ENCODE measurements around the gene ALG10.
"Not testable (repeated sequence)": the region's sequence is repeated elsewhere in the genome, so short reads cannot be mapped to it uniquely, and the experiment has no call there.

ALG10 gene

DNA sequence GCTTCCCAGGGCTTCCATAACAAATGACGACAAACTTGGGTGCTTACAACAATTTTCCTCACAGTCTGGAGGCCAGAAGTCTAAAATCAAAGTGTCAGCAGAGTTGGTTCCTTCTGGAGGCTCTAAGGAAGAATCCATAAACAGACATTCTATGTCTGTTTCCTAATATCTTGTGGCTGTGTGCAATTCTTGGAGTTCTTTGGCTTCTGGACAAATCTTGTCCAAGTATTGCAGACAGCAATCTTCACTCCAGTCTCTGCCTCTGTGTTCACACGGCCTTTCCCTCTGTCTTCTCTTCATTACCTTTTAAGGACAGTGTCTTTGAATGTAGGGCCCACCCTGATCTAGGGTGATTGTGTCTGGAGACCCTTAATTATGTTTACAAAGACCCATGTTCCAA lies 5.4 kb downstream of the ALG10 start:
- not testable (repeated sequence) for H3K4me1 ChIP-seq (ENCODE audit: control insufficient read depth, insufficient read depth, low read length, poor library complexity, severe bottlenecking); H3K27ac ChIP-seq (ENCODE audit: insufficient read depth, low read length, poor library complexity, severe bottlenecking); H3K4me3 ChIP-seq (ENCODE audit: insufficient read depth, low read depth, low read length, poor library complexity, severe bottlenecking); H3K27me3 ChIP-seq (replicated peaks; ENCODE audit: control insufficient read depth, insufficient read depth, low read length, poor library complexity, severe bottlenecking); H3K9me3 ChIP-seq (ENCODE audit: control insufficient read depth, low read length); H3K36me3 ChIP-seq (ENCODE audit: control insufficient read depth, insufficient read depth, low read length); DNase-seq

DNA sequence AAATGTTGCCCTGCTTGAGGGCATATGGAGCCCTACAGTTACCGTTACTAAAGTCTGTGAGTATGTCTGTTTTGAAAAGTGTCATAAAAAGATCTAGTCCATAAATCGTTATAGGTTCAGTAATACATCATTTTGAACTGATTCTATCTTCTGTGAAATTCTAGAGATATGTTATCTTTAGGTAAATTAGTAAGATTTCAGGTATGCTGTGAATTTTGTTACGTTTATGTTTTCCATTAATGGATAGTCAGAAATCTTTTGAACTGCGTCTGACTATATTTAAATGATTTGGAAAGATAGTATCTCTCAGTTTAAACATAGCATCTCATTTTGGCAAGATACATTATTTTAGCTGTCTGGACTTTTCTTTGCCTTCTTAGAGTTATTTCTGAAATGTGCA lies 8.3 kb downstream of the ALG10 start:
- no peaks in the 10 kb centered on the region for H3K27me3 ChIP-seq (replicated peaks; ENCODE audit: control insufficient read depth, insufficient read depth, low read length, poor library complexity, severe bottlenecking)
- no peak overlapping the region for H3K27ac ChIP-seq (ENCODE audit: insufficient read depth, low read length, poor library complexity, severe bottlenecking)
- H3K4me3 ChIP-seq (ENCODE audit: insufficient read depth, low read depth, low read length, poor library complexity, severe bottlenecking), result no peak overlapping the region
- H3K9me3 ChIP-seq (ENCODE audit: control insufficient read depth, low read length), result no peaks in the 10 kb centered on the region
- H3K4me1 ChIP-seq (ENCODE audit: control insufficient read depth, insufficient read depth, low read length, poor library complexity, severe bottlenecking), result no peaks in the 10 kb centered on the region
- H3K36me3 ChIP-seq (ENCODE audit: control insufficient read depth, insufficient read depth, low read length), result no peaks in the 10 kb centered on the region
- DNase-seq, result no peak

DNA sequence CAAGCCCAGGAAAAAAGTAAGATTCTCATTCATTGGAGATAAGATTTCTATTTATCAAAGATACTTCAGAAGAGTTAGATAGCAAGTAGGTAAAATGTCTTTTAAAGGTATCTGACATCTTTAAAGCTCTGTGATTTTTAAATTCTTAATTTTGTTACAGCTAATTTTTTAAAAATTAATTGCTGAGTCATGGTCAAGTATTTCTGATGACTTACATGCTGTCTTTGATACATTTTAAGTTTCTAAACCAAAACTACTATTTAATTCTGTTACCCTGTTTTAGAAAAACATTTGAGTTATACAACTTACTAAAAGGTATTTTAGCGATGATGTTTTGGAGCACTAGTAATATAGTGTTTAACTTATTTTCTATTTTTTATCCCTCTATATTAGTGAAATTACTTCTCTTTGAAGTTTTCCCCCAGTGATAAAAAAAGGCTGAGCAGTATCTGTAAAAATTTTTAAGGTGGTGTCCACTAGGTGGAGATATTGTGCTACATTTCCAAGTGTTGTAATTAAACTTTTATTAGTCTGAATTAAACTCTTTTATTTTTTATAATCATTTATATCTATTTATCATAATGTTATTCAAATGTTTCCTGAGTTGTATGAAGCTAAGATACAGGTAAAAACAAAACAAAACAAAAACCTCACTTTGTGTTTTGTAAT lies 11.5 kb downstream of the ALG10 start:
- no peak overlapping the region for H3K27ac ChIP-seq (ENCODE audit: insufficient read depth, low read length, poor library complexity, severe bottlenecking)
- no peak overlapping the region for H3K4me3 ChIP-seq (ENCODE audit: insufficient read depth, low read depth, low read length, poor library complexity, severe bottlenecking)
- no peaks in the 10 kb centered on the region for H3K9me3 ChIP-seq (ENCODE audit: control insufficient read depth, low read length)
- no peaks in the 10 kb centered on the region for H3K27me3 ChIP-seq (replicated peaks; ENCODE audit: control insufficient read depth, insufficient read depth, low read length, poor library complexity, severe bottlenecking)
- DNase-seq, result no peak
- no peaks in the 10 kb centered on the region for H3K36me3 ChIP-seq (ENCODE audit: control insufficient read depth, insufficient read depth, low read length)
- H3K4me1 ChIP-seq (ENCODE audit: control insufficient read depth, insufficient read depth, low read length, poor library complexity, severe bottlenecking), result no peaks in the 10 kb centered on the region

DNA sequence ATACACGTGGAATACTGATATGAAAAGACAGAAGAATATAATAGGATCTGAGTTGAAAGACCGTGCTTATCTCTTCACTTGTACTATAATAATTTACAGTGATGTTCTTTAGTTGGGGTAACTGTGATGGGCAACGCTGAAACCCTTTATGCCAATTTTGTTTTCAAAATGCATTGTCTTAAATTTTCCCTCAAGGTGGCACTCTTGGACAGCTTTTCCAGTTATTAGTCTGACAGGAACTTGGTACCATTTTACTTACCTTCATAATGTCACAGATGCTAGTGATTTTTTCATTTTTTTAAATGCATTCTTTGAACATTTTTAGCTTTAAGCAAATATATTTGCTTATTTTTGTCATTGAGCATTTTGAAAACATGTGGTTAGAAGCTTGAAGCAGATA lies 16.1 kb downstream of the ALG10 start:
- not testable (repeated sequence) for H3K36me3 ChIP-seq (ENCODE audit: control insufficient read depth, insufficient read depth, low read length); H3K27ac ChIP-seq (ENCODE audit: insufficient read depth, low read length, poor library complexity, severe bottlenecking); H3K27me3 ChIP-seq (replicated peaks; ENCODE audit: control insufficient read depth, insufficient read depth, low read length, poor library complexity, severe bottlenecking); DNase-seq; H3K4me3 ChIP-seq (ENCODE audit: insufficient read depth, low read depth, low read length, poor library complexity, severe bottlenecking); H3K9me3 ChIP-seq (ENCODE audit: control insufficient read depth, low read length); H3K4me1 ChIP-seq (ENCODE audit: control insufficient read depth, insufficient read depth, low read length, poor library complexity, severe bottlenecking)

DNA sequence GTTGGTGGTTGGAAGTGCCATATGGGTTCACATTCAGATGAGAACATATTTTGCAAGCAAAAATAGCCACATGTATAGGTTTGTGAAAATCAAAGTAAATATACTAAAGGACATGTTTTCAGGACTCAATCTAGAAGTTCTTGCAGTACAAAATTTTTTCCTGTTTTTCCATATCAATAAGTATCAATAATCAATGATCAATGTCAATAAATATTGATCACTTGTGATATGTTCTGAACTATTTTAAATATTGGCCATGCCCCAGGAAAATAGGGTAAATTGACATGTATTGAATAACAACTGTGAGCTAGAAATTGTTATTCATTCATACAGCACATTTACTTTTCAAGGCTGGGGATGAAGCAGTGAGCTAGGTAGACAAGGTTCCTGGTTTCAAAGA lies 24.3 kb downstream of the ALG10 start:
- Histone ChIP-seq H3K27me3 (replicated peaks; ENCODE audit: control insufficient read depth, insufficient read depth, low read length, poor library complexity, severe bottlenecking) (no peaks in the 10 kb centered on the region), H3K4me3 (ENCODE audit: insufficient read depth, low read depth, low read length, poor library complexity, severe bottlenecking) (no peak overlapping the region), H3K27ac (ENCODE audit: insufficient read depth, low read length, poor library complexity, severe bottlenecking) (no peak overlapping the region), H3K4me1 (ENCODE audit: control insufficient read depth, insufficient read depth, low read length, poor library complexity, severe bottlenecking) (no peaks in the 10 kb centered on the region), H3K36me3 (ENCODE audit: control insufficient read depth, insufficient read depth, low read length) (no peaks in the 10 kb centered on the region), H3K9me3 (ENCODE audit: control insufficient read depth, low read length) (no peaks in the 10 kb centered on the region)
- no peak for DNase-seq

DNA sequence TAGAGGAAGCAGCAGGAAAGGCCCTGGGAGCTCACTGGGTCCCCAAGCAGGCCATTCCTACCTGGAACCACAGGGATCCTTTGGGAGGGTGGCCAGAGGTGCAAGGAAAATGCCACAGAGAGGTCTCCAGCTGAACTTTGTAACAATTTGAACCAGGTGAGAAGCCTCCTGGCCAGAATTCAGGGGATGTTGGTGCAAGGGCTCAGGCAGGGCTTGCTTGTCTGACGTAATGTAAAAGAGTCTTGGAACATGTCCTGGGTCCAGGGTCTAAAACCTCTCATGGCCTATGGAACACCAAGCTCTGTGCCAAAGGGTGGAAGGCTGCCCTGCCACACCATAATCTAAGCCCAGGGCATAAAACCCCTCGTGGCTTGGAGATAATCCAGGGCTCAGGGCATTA lies 25.6 kb downstream of the ALG10 start:
- not testable (repeated sequence) for H3K27ac ChIP-seq (ENCODE audit: insufficient read depth, low read length, poor library complexity, severe bottlenecking); DNase-seq; H3K4me3 ChIP-seq (ENCODE audit: insufficient read depth, low read depth, low read length, poor library complexity, severe bottlenecking); H3K4me1 ChIP-seq (ENCODE audit: control insufficient read depth, insufficient read depth, low read length, poor library complexity, severe bottlenecking); H3K9me3 ChIP-seq (ENCODE audit: control insufficient read depth, low read length); H3K27me3 ChIP-seq (replicated peaks; ENCODE audit: control insufficient read depth, insufficient read depth, low read length, poor library complexity, severe bottlenecking); H3K36me3 ChIP-seq (ENCODE audit: control insufficient read depth, insufficient read depth, low read length)

DNA sequence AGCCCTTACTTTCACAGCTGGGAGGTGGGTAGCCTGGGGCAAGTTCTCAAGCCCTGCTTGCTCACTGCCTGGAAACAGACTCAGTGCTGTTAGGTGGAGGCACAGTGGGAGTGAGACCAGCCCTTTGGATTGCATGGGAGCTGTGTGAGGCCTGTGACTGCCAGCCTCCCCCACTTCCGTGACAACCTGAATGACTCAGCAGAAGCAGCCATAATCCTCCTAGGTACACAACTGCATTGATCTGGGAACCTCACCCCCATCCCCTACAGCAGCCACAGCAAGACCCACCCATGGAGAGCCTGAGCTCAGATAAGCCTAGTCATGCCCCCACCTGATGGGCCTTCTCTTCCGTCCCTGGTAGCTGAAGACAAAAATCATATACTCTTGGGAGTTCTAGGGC lies 26.4 kb downstream of the ALG10 start:
- Histone ChIP-seq H3K27me3 (replicated peaks; ENCODE audit: control insufficient read depth, insufficient read depth, low read length, poor library complexity, severe bottlenecking) (no peaks in the 10 kb centered on the region), H3K4me1 (ENCODE audit: control insufficient read depth, insufficient read depth, low read length, poor library complexity, severe bottlenecking) (no peaks in the 10 kb centered on the region), H3K9me3 (ENCODE audit: control insufficient read depth, low read length) (no peaks in the 10 kb centered on the region), H3K36me3 (ENCODE audit: control insufficient read depth, insufficient read depth, low read length) (no peaks in the 10 kb centered on the region), H3K27ac (ENCODE audit: insufficient read depth, low read length, poor library complexity, severe bottlenecking) (no peak overlapping the region), H3K4me3 (ENCODE audit: insufficient read depth, low read depth, low read length, poor library complexity, severe bottlenecking) (no peak overlapping the region)
- no peak for DNase-seq

DNA sequence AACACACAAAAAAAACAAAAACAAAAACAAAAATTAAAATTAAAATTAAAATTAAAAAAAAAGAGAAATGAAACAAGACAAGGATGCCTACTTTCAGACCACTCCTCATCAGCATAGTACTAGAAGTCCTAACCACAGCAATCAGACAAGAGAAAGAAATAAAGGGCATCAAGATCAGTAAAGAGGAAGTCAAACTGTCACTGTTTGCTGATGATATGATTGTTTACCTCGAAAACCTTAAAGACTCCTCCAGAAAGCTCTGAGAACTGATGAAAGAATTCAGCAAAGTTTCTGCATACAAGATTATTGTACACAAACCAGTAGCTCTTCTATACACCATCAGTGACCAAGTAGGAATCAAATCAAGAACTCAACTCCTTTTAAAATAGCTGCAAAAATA lies 29.2 kb downstream of the ALG10 start:
- no peak overlapping the region for H3K27ac ChIP-seq (ENCODE audit: insufficient read depth, low read length, poor library complexity, severe bottlenecking)
- no peaks in the 10 kb centered on the region for H3K9me3 ChIP-seq (ENCODE audit: control insufficient read depth, low read length)
- H3K4me1 ChIP-seq (ENCODE audit: control insufficient read depth, insufficient read depth, low read length, poor library complexity, severe bottlenecking), result no peaks in the 10 kb centered on the region
- H3K4me3 ChIP-seq (ENCODE audit: insufficient read depth, low read depth, low read length, poor library complexity, severe bottlenecking), result no peak overlapping the region
- no peak for DNase-seq
- H3K36me3 ChIP-seq (ENCODE audit: control insufficient read depth, insufficient read depth, low read length), result no peaks in the 10 kb centered on the region
- H3K27me3 ChIP-seq (replicated peaks; ENCODE audit: control insufficient read depth, insufficient read depth, low read length, poor library complexity, severe bottlenecking), result no peaks in the 10 kb centered on the region

DNA sequence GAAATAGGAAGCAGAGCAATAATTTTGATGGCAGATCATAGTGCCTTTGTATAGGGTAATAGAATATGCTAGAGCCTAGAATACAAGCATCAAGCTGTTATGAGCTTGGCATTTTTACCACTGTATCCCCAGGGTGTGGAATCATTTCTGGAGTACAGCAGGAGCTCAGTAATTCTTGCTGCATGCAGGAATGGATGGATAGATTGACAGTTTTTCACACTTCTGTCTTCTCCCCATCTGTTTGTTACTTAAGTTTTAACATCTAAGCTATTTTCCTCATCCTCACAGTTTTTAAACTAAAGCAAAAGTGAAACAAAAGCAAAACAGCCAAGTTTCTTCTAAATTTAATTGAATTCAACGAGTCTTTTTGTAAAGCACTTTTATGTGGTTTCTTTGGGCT lies 32.6 kb downstream of the ALG10 start:
- no peaks in the 10 kb centered on the region for H3K36me3 ChIP-seq (ENCODE audit: control insufficient read depth, insufficient read depth, low read length)
- no peaks in the 10 kb centered on the region for H3K27me3 ChIP-seq (replicated peaks; ENCODE audit: control insufficient read depth, insufficient read depth, low read length, poor library complexity, severe bottlenecking)
- H3K4me3 ChIP-seq (ENCODE audit: insufficient read depth, low read depth, low read length, poor library complexity, severe bottlenecking), result no peak overlapping the region
- no peaks in the 10 kb centered on the region for H3K9me3 ChIP-seq (ENCODE audit: control insufficient read depth, low read length)
- no peak for DNase-seq
- H3K27ac ChIP-seq (ENCODE audit: insufficient read depth, low read length, poor library complexity, severe bottlenecking), result no peak overlapping the region
- H3K4me1 ChIP-seq (ENCODE audit: control insufficient read depth, insufficient read depth, low read length, poor library complexity, severe bottlenecking), result no peaks in the 10 kb centered on the region
